GM18520 (cell line): Measurements from ENCODE around the gene ALG2.
A peak's percentile ranks its signal among the peaks of the same experiment; 100 is the strongest.
"Not testable (repeated sequence)": the region's sequence is repeated elsewhere in the genome, so short reads cannot be mapped to it uniquely, and the experiment has no call there.

Experiments
- ATAC-seq: cut with Tn5 transposase; IDR thresholded peaks from one replicate; pipeline ENCODE4 v1.9.1; 2021; ENCODE audit not compliant: unreplicated experiment

The ALG2 gene

DNA sequence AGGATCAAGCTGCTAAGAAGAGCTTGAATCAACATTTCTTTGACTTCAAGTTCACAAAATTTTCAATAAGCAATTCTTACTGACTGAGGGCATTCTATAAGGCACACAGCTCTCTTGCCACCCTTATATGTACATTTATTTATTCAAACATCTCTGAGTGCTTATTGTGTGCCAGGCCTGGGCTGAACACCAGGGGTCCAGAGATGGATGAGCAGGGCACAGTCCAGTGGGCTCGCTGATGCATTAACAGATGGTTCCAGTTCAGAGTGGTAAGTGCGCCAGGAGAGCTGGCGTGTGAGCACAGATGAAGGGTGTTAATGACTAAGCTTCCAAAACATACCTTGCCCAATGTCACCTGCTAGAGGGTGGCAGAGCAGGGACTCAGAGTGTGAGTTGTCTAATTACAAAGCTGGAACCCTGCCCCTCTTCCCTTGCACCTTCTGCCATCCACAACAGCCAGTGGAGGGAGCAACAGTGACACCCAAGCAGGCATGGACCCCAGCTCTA lies 24.6 kb downstream of the ALG2 start:
- no peak for ATAC-seq

DNA sequence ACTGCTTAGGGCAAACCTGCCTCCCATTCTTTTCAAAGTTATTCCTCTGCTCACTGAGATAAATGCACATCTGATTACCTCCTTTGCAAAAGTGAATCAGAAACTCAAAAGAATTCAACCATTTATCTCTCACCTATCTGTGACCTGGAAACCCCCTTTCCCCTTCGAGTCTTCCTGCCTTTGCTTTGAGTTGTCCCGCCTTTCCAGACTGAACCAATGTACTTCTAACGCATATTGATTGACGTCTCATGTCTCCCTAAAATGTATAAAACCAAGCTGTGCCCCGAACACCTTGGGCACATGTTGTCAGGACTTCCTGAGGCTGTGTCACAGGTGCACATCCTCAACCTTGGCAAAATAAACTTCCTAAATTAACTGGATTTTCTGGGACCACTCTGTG lies 25.3 kb downstream of the ALG2 start:
- not testable (repeated sequence) for ATAC-seq

DNA sequence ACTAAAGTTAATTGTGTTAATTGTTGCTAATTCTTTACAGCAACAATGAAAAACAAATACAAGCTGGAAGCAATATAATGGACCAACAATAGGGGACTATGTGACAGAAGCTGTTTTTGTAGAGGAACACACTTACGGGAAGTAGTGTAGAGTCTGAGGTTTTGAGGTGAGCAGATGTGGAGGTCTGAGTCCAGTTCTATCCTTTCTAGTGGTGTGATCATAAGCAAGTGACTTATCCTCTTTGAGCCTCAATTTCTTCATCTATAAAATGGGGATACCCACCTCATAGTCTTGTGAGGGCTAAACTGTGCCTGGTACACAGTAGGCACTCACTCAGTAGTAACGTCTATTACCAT lies 28.3 kb downstream of the ALG2 start:
- ATAC-seq, result no peak

DNA sequence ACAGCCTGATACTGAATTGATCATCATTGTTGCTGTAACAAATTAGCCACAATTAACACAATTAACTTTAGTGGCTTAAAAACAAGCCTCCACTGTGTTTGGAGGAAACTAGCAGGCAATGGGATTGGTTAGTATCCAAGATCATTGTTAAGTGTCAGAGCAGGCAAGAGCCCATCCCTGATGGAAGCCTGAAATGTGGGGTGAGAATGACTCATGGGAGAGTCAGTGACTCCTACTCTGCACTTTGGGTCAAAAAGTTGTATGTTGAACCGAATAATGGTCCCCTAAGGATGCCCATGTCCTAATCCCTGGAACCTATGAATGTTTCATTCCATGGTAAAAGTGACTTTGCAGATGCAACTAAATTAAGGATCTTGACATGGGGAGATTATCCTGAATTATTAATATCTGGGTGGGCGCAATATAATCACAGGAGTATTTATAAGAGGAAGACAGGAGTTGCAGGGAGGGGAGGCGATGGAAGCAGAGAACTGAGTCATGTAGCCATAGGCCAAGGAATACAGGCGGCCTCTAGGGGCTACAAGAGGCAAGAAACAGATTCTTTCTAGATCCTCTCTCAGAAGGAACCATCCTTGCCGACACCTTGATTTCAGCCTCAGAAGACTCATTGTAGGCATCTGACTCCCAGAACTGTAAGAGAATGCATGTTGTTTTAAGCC lies 28.8 kb downstream of the ALG2 start:
- no peak for ATAC-seq

DNA sequence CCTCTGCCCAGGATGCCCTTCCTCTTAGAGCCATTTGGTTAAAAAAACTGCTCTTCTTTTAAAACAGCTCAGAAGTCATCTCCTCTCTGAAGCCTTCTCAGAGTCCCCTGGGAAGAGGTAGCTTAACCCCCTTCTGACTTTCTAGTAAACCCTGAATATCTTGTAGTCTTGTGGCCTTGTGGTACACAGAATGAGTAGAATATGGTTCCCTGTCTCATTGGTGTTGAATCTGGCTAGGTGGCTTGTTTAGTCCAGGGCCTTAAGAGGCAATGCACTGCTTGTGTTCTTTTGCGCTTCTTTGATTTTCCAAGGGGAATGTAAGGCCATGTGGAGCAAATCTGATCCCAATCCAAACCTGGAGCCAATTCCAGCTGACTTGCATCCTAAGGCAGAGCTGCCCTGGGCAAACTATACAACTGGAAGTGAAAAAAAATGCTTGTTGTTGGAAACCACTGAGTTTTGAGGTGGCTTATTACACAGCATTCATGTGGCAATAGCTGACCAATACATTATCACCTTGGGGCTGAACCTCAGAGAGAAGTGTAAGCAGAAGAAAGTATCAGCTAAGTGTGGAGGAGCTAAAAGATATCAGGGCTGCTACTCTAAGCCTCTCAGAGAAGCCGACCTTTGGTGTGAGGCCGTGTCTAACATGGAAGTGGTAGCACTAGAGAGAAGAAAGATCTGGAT lies 31.0 kb downstream of the ALG2 start:
- ATAC-seq, result no peak

DNA sequence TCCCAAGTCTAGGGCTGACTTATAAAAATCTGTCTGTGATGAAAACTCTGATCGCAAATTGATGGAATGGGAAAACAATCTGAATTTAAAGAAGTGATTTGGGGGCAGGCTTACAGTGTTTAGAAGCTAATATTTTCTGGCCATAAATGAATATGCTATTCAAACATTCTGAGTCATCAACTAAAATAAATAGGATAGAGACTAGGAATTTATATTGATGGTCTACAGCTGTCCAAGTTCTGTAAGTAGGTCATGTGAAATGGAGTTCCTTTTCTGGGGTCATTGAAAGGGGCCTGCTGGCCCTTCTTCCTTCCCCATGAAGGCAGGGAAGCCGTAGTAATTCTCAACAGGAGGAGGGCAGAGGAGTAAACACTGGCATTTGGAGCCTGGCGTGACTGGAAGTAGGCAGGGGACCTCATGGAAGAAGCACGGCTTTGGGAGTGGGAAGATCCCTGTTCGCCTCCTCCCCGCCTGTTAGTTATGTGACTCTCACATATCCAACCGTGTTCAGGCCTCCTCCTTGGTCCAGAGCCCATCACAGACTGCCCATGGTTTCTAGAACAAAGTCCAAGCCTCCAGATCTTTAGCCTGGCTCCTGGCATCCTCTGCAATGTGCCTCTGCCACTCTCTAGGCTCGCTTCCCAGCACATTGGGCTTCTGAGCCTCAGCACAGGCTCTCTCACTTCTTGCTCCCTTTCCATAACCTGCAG lies 31.7 kb downstream of the ALG2 start:
- no peak for ATAC-seq

DNA sequence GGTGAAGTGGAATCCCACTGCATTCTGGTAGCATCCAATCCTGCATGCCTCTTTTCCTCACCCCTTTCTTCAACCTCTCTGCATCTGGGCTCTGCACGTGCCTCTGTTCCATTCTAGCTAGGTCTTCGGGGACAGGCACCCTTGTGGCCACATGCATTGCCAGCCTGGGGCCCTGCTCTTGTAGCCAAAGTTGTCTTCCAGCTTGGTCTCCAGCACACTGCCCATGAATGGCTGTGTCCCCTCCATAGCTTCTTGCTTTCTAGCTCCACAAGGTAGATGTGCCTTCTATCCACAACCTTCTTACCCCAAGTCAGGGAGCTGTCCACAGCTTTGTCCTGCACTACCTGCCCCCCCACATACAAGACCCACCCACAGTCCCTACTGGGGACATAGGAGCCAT lies 32.6 kb downstream of the ALG2 start:
- no peak for ATAC-seq

DNA sequence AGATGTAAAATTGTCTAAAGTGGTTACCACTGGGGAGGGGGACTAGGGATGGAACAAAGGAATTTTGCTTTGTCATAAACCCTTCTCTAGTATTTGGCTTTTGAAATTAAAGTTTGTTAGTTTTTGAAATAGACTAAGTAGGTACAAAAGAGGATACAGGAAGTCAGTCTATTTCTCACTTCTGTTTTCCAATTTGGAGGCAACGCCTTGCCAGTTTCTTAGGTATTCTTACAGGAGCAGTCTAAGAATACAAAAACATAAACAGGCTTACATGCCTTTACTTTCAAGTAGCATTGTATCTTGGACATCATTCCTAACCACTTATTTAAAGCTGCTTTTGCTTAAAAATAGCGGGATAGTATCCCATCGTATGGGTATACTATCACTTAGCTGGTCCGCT lies 34.4 kb downstream of the ALG2 start:
- ATAC-seq, result no peak

DNA sequence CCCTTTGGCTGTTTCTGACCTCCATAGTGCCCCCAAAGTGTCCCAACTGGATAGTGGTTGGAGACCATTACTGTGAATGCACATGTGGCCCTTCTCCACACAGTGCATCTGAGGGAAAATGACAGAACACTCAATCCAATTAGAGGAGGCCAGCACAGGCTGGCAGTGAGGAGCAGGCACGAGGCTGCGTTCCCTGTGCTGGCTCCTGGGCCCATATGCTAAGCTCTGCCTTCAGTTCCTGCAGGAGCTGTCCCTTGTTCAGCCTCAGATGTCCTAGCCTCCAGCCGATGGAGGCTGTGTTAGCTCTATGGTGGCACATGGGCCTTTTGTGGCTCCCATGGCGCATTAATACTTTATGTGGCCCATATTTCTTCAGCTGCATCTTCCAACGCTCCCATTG lies 35.8 kb downstream of the ALG2 start:
- ATAC-seq, result no peak

DNA sequence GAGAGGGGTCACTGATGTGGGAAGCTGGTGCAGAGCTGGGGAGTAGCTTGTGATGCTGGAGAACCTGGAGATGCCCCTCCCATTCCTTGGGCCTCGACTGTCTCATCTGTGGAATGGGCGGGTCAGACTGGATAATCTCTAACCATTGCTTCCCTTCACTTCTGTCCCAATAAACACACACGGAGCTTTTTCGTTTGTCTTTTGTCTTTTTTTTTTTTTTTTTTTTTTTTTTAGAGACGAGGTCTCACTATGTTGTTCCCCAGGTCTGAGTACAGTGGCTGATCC lies 36.5 kb downstream of the ALG2 start:
- no peak for ATAC-seq

DNA sequence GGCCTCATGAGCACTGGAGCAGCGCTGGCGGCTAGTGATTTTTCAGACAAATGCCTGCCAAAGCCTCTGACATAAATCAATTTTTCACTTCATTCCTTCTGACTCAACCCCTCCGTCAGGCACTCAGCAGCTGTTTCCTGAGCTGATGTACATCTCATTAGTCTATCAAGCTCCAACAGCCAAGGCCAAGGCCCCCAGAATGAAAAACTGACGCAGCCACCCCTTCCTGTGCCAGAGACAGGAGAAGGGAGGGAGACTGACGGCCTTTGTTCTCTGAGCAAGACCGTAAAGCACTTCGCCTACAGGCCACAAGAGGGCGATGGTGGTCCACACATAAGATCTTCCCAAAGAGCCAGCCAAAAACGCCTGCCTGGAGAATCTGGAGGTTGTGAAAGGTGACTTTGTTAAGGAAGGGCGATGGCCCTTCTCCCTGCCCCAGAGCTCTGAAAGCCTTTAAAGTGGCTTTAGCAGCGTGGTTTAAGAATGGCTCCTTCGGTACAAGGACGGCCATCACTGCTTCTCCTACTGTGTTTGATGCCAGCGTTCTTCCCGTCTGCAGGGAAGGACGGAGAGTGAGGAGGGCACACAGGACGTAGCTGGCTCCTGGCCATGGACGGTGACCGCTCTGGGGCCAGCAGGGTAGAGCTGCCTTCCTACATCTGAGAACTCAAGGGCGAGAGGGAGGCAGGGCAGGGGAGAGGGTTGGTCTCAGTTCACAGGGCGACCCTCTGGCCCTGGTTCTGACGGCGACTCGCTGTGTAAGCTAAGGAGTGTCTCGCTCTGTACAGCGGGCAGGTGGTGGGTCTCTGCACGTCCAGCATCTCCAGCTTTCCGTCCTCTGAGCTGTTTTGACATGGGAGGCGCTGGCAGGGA lies 37.0 kb downstream of the ALG2 start:
- ATAC-seq, result no peak

DNA sequence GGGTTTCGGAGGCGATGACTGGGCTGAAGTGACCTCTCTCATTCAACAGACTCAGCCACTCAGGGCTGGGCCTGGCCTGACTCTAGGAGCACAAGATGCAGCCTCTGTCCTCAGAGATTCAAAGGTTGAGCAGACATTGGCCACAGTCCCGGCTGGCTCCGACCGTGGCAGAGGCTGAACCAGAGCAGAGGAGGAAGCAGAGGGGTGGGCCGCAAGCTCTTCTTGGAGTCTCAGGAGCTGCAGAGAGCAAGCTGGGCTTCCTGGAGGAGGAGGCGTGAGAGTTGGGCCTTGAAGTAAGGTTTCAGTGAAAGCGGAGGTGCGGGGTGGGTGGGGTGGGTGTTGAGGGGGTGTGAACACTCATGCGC lies 37.6 kb downstream of the ALG2 start:
- ATAC-seq, result no peak

DNA sequence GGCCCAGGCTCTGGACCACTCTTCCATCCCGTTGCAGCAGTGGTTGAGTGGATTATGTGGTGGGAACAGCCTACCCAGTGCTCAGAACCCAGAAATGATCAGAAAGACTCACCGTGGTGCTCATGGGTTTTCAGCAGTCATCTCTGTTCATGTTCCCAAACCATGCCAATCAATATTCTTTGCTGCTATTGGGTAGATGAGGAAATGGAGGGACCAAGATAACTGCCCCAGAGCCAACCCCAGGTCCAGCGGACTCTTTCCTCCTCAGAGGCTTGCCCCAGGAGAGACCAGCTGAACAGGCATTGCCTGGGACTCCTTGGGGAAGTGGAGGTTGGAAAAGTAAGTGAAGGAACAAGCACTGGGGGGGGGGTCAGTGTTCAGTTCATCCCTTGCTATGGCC lies 38.1 kb downstream of the ALG2 start:
- no peak for ATAC-seq

DNA sequence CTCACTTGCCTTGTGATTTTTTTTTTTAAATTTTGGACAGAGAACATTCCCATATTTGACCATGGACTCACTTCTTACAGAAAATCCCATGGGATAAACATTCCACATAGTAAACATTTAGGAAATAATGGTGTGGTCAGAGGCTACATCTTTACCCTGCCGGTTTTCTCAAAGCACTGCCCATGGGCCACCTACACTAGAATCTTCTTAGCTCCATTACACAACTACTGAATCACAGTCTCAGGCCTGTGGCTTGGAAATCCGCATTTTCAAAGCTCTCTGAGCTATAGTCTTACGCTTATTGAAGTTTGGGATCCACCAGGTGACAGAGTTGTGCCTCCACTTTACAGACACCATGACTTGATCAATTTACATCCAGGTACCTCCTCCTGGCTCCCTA lies 39.4 kb downstream of the ALG2 start:
- ATAC-seq, result no peak

DNA sequence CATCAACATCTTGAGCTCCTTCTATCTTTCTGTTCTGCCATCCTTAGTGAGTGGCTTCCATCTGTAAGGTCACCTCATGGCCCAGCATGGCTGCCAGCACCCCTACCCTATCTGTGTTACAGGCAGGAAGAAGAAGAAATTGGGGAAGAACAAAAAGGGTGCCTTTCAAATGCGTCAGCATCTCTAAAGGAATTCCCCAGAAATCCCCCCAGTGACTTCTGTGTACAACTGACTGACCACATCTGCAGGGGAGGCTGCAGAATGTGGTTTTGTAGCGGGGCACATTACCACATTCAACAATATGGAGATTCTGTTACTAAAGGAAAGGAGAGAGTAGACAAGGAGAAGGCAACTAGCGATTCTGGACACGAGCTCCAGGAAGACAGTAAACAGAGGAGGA lies 40.1 kb downstream of the ALG2 start:
- peak; percentile 49 for ATAC-seq

DNA sequence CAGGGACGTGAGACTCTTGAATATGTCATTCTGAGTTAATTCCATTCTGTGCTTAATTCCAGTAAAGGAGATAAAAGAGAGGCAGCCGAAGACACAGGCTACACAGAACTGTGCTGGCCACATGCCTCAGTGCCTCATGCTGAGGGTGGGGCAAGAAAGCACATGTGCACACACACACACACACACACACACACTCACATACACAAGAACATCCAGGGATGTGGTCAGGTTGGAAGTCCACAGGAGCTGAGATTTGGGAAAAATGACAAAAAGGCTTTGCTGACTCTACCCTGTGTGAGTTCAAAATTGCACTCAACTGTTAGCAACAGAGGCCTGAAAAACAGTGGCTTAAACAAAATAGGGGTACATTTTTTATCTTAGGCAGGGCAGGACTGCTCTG lies 40.5 kb downstream of the ALG2 start:
- no peak for ATAC-seq

DNA sequence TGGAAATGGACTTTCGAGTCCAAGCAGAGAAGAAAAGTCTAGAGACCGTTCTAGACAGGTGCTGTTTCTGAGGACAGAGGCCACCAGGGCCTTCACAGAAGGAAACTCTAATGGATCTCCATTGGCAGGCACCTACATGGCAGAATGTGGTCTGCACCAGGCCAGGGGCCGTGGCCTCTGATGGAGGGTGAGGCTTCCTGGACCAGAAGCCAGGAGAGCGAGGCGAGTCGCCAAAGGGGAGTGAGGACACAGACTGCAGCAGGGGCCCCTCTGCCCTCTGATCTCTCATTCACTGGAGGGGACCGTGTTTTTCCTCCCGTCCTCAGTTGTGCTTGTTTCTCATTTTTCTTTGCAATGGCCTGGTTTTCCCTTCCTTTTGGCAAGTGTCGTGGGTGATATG lies 41.1 kb downstream of the ALG2 start:
- no peak for ATAC-seq

DNA sequence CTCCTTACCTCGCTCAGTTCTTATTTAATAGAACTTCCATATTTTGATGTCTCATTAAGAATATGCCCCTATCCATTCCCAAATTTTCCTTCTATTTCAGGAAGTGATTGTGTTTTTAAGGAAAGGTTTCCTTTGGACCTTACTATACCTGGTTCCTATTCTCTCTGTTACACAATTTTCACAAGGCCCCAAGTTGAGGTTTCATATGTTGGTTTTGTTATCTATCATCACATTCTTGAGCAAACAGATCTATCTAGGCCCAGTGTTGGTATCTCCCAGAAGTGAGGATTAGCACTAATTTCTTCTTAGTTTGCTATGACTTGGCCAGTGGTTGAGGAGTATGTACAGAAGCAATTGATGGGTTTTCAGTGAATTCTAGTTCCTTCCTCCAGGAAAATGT lies 41.5 kb downstream of the ALG2 start:
- peak; percentile 44 for ATAC-seq

DNA sequence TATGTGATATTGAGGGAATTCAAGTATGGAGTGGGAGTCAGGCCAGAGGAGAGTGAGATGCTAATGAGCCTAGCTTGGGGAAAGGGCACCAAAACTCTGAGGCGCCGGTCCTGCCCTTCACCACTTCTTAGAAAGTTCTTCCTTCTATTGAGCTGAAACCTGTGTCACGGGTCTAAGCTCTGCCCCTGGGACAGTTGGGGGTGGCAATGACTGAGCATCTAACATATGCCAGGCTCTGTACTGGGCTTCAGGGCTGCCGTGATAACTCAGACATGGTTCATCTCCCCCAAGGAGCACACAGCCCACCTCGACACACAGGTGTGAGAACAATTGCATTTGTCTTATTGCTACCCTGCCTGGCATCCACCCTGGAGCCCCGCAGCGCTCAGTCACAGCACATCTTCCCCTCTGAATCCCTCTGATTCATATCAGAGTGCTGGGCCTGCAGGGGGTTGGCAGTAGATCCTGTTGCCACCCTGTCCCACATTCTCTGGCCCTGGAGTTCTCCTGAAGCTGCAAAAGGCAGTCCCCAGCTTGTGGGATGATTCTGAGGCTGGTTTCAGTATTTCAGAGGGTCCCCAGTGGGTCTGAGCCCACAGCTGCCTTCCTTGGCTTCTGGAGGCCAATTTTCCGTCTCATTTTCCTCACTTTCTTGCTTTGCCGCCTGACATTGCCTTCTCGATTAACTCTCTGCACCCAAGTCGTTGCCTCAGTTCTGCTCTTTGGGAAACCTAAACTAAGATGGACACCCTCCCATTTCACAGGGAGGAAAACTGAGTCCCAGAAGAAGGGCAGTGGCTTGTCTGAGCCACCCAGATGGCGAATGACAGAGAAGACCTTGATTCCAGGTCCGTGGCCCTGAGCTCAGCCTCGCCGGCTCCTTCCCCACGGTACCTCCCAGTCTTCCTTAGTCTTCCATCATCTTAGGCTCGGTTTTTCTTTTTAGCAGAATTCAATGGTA lies 42.5 kb downstream of the ALG2 start:
- ATAC-seq, result no peak

DNA sequence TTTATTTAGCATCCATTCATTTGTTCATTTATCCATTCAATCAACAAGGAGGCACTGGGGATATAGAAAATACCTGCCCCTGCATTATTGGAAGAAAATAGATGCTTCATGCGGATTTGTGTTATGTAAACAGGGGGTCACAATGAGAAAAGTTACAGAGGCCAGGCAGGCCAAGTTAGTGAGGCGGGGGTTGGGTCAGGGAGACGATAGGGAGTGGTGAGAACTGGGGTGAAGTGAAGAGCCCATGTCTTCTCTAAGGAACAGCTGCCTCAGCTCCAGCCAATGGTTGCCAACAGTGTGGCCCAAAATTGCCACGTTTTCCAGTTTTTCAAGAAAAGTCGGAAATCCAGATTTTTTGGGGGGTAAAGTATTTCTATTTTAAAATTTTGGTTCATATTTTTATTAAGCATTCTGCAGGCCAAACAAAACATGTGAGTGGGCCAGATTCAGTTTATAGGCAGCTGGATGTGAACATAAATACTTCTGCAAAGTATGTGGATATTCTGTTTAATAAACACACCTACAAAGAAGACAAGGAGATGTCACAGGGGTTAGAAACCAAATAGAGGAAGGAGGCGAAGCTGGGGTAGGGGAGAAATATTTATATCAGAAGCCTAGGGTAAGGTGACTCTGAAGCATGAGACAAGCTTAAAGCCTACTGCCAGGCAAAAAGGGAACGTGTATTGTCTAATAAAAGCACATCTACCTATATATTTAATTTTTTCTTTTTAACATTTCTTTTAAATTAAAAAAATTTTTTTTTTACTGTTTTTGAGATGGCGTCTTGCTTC lies 44.0 kb downstream of the ALG2 start:
- no peak for ATAC-seq
